Colonic mucosa (tissue), 4 donors: Measurements from ENCODE around the gene USP43. TPM values are rescaled to one million over a fixed set of nuclear protein-coding genes. Genes with fewer than 3 reads are reported as not detected.

Source experiments
- DNase-seq: peaks from one replicate; pipeline ENCODE4 v3.0.0-alpha.2; 2020
- H3K27ac ChIP-seq: fragments of 200-600 bp; one replicate; pipeline ENCODE4 v1.8.0; 2021
- H3K27me3 ChIP-seq: fragments of 200-600 bp; one replicate; pipeline ENCODE4 v1.8.0; 2021
- H3K36me3 ChIP-seq: fragments of 200-600 bp; one replicate; pipeline ENCODE4 v1.8.0; 2021
- H3K4me1 ChIP-seq: fragments of 200-600 bp; one replicate; pipeline ENCODE4 v1.8.0; 2021; ENCODE audit warnings: mild to moderate bottlenecking
- H3K4me3 ChIP-seq: fragments of 200-600 bp; one replicate; pipeline ENCODE4 v1.8.0; 2021
- H3K9ac ChIP-seq, 2 donors: one replicate each; pipeline ENCODE4 v1.7.0; 2013; ENCODE audit warnings: control low read depth in 2 of 2, low read depth in 2 of 2, low read length in 2 of 2
- H3K9me3 ChIP-seq: fragments of 200-600 bp; one replicate; pipeline ENCODE4 v1.8.0; 2021
- intact Hi-C: fragments of 100-400 bp; cut with DNase I; formaldehyde crosslinking; loops from one replicate; pipeline ENCODE4 v1.14.1; 2022
- total RNA-seq, 2 donors: library from RNA; stranded (reverse); fragmentation: NEBNext Ultra II Directional in 1 of 2; extraction: Animal tissue kit (Norgen Biotek cat#: 25700) in 1 of 2; gene quantifications; one replicate each; pipeline ENCODE4 v1.2.1, GENCODE V29; 2021
- TF ChIP-seq, protein P1 (sequence below): fragments of 200-600 bp; IDR thresholded peaks from one replicate; pipeline ENCODE4 v1.8.0; 2022; ENCODE audit warnings: antibody characterized with exemption, mild to moderate bottlenecking
- donor health status: healthy.
- donor health status: DM: no; HTN: no; CAD: no.
- donor health status: DM: no; HTN: no; CAD: no.

The USP43 gene
- total RNA-seq, 2 donors from 2014 or later = 14.2 to 15.6 TPM

DNA sequence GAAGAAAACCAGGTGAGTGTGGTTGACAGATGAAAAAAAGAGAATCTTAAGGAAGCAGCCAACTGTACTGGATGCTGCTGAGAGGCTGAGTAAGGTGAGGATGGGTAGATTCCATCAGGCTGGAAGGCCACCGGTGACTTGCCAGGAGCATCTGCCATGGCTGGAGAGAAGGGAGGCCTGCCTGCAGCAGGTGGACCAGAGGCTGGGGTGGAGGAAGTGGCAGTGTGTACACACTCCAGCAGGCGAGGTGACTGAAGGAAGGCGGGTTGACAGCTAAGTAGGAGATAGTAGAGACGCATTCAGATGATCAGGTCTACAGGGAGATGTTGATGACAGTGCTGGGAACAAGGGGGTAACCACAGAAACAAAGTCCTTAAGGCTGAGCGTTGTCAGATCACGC lies 69.5 kb downstream of the USP43 start:
- H3K9ac ChIP-seq = no peak overlapping the region
- H3K4me3 ChIP-seq = no peak overlapping the region
- H3K27ac ChIP-seq = no peak overlapping the region
- no peak for DNase-seq
- no peaks in the 10 kb centered on the region for H3K4me1 ChIP-seq
- intact Hi-C loops = no loop called here
- H3K36me3 ChIP-seq = no peaks in the 10 kb centered on the region
- H3K9me3 ChIP-seq = no peaks in the 10 kb centered on the region
- H3K27me3 ChIP-seq = no peaks in the 10 kb centered on the region
- TF ChIP-seq, protein P1, sequence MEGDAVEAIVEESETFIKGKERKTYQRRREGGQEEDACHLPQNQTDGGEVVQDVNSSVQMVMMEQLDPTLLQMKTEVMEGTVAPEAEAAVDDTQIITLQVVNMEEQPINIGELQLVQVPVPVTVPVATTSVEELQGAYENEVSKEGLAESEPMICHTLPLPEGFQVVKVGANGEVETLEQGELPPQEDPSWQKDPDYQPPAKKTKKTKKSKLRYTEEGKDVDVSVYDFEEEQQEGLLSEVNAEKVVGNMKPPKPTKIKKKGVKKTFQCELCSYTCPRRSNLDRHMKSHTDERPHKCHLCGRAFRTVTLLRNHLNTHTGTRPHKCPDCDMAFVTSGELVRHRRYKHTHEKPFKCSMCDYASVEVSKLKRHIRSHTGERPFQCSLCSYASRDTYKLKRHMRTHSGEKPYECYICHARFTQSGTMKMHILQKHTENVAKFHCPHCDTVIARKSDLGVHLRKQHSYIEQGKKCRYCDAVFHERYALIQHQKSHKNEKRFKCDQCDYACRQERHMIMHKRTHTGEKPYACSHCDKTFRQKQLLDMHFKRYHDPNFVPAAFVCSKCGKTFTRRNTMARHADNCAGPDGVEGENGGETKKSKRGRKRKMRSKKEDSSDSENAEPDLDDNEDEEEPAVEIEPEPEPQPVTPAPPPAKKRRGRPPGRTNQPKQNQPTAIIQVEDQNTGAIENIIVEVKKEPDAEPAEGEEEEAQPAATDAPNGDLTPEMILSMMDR = no peak

DNA sequence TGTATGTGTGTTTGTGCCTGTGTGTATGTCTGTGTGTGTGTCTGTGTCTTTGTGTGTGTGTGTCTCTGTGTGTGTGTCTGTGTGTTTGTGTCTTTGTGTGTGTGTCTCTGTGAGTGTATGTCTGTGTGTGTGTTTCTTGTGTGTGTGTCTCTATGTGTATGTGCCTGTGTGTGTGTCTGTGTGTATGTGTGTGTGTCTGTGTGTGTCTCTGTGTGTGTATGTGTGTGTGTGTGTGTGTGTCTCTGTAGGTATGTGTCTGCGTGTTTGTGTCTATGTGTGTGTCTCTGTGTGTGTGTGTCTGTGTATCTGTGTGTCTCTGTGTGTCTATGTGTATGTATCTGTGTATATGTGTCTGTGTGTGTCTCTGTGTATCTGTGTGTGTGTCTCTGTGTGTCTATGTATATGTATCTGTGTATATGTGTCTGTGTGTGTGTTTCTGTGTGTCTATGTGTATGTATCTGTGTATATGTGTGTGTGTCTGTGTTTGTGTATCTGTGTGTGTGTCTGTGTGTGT lies 70.2 kb downstream of the USP43 start:
- no peak for DNase-seq
- Histone ChIP-seq H3K9ac (no peak overlapping the region), H3K27ac (no peak overlapping the region), H3K27me3 (no peaks in the 10 kb centered on the region), H3K9me3 (no peaks in the 10 kb centered on the region), H3K4me3 (no peak overlapping the region), H3K4me1 (no peaks in the 10 kb centered on the region), H3K36me3 (no peaks in the 10 kb centered on the region)
- intact Hi-C loops = no loop called here
- TF ChIP-seq, protein P1 = no peak

DNA sequence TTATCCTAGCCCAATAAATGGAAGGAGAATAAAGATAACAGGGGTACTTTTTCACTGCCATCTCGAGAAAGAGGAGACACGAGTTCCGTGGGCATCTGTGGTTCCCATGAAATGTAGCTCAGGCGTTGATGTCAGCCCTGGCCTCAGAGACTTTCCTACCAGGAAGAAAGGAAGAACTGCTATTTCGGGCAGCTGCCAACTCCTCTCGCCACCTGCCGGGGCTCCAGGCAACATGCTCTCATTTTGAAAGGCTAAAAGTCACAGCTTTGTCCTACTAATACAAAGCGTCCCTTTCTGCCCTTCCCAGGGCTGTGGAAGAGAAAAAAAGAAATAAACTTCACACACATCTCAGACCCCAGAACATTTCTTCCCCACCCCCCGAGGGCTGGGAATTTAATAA lies 80.3 kb downstream of the USP43 start:
- no peaks in the 10 kb centered on the region for H3K9me3 ChIP-seq
- H3K4me1 ChIP-seq = no peaks in the 10 kb centered on the region
- DNase-seq = no peak
- intact Hi-C loops = no loop called here
- no peak overlapping the region for H3K27ac ChIP-seq
- no peaks in the 10 kb centered on the region for H3K27me3 ChIP-seq
- H3K9ac ChIP-seq = no peak overlapping the region
- no peaks in the 10 kb centered on the region for H3K36me3 ChIP-seq
- TF ChIP-seq, protein P1 = no peak
- no peak overlapping the region for H3K4me3 ChIP-seq

DNA sequence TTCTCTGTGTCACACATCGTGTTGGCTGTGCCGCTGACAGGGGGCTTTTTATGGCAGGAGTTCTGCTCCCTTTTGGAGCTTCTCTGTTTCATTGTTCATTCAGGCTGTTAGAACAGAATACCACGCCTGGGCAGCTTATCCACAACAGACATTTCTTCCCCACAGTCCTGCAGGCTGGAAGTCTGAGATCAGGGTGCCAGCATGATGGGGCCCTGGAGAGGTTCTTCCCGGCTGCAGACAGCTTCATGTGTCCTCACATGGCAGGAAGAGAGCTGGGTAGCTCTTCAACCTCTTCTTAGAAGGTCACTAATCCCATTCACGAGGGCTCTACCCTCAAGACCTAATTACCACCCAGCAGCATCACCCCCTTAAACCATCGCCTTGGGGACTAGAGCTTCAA lies 81.0 kb downstream of the USP43 start:
- no peaks in the 10 kb centered on the region for H3K36me3 ChIP-seq
- intact Hi-C loops = no loop called here
- TF ChIP-seq, protein P1 = no peak
- H3K27me3 ChIP-seq = no peaks in the 10 kb centered on the region
- no peak for DNase-seq
- no peaks in the 10 kb centered on the region for H3K4me1 ChIP-seq
- no peak overlapping the region for H3K27ac ChIP-seq
- H3K9ac ChIP-seq = no peak overlapping the region
- H3K9me3 ChIP-seq = no peaks in the 10 kb centered on the region
- H3K4me3 ChIP-seq = no peak overlapping the region

DNA sequence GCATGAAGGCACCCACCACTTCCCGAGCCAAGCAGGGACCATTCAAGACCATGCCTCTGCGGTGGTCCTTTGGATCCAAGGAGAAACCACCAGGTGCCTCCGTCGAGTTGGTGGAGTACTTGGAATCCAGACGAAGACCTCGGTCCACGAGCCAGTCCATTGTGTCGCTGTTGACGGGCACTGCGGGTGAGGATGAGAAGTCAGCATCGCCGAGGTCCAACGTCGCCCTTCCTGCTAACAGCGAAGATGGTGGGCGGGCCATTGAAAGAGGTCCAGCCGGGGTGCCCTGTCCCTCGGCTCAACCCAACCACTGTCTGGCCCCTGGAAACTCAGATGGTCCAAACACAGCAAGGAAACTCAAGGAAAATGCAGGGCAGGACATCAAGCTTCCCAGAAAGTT lies 82.7 kb downstream of the USP43 start:
- H3K27me3 ChIP-seq = no peaks in the 10 kb centered on the region
- no peak for DNase-seq
- intact Hi-C loops = no loop called here

More for the DNA sequence above, 82.7 kb downstream of the USP43 start:
- Histone ChIP-seq H3K27ac (no peak overlapping the region), H3K36me3 (no peaks in the 10 kb centered on the region), H3K9me3 (no peaks in the 10 kb centered on the region), H3K4me3 (no peak overlapping the region), H3K9ac (no peak overlapping the region), H3K4me1 (no peaks in the 10 kb centered on the region)
- TF ChIP-seq, protein P1 = no peak
